Subcutaneous abdominal adipose tissue (tissue), 5 donors: ENCODE data around the gene KLK8.

Experiments used
- H3K27ac ChIP-seq: one replicate; pipeline ENCODE4 v1.7.0; 2013; ENCODE audit warnings: low read depth, mild to moderate bottlenecking, inconsistent platforms, low read length, moderate library complexity
- H3K27me3 ChIP-seq, 5 donors: one replicate each; pipeline ENCODE4 v1.7.0; 2013; ENCODE audit warnings: low read length in 5 of 5, inconsistent platforms in 1 of 5; ENCODE audit not compliant: control insufficient read depth in 5 of 5, insufficient read depth in 4 of 5
- H3K36me3 ChIP-seq, 5 donors: one replicate each; pipeline ENCODE4 v1.7.0; 2013; ENCODE audit warnings: low read length in 5 of 5; ENCODE audit not compliant: control insufficient read depth in 5 of 5, insufficient read depth in 5 of 5
- H3K4me1 ChIP-seq, 5 donors: one replicate each; pipeline ENCODE4 v1.7.0; 2013; ENCODE audit warnings: low read length in 5 of 5, mild to moderate bottlenecking in 3 of 5, moderate library complexity in 1 of 5; ENCODE audit not compliant: control insufficient read depth in 5 of 5, insufficient read depth in 5 of 5
- H3K4me3 ChIP-seq, 5 donors: one replicate each; pipeline ENCODE4 v1.7.0; 2013; ENCODE audit warnings: low read length in 5 of 5, low read depth in 1 of 5
- H3K9ac ChIP-seq, 5 donors: one replicate each; pipeline ENCODE4 v1.7.0; 2013; ENCODE audit warnings: low read length in 5 of 5, mild to moderate bottlenecking in 4 of 5, moderate library complexity in 3 of 5
- H3K9me3 ChIP-seq, 5 donors: one replicate each; pipeline ENCODE4 v1.7.0; 2013; ENCODE audit warnings: low read length in 5 of 5; ENCODE audit not compliant: control insufficient read depth in 5 of 5
- donor health status: healthy.
- donor health status: healthy.
- donor health status: healthy.
- donor health status: healthy.
- donor health status: healthy.

The KLK8 gene

GRCh38 chr19:50962245-50962644, 39.2 kb downstream of the KLK8 start:
- Histone ChIP-seq H3K9me3 (peaks cover 0 to 10% (median 6%) of the 10 kb centered on the region in 5 donors), H3K27me3 (peaks cover 6 to 28% (median 22%) of the 10 kb centered on the region in 5 donors), H3K4me3 (no peak overlapping the region), H3K9ac (no peak overlapping the region), H3K36me3 (no peaks in the 10 kb centered on the region), H3K4me1 (no peaks in the 10 kb centered on the region), H3K27ac (no peak overlapping the region)

GRCh38 chr19:50959731-50960500, 41.5 kb downstream of the KLK8 start:
- H3K4me1 ChIP-seq: no peaks in the 10 kb centered on the region
- peaks cover 0 to 10% (median 6%) of the 10 kb centered on the region in 5 donors for H3K9me3 ChIP-seq
- no peak overlapping the region for H3K9ac ChIP-seq
- peaks cover 7 to 20% (median 12%) of the 10 kb centered on the region in 5 donors for H3K27me3 ChIP-seq
- H3K27ac ChIP-seq: no peak overlapping the region
- H3K4me3 ChIP-seq: no peak overlapping the region
- no peaks in the 10 kb centered on the region for H3K36me3 ChIP-seq

- Histone ChIP-seq H3K4me3 (no peak overlapping the region), H3K9ac (no peak overlapping the region), H3K27ac (no peak overlapping the region), H3K36me3 (no peaks in the 10 kb centered on the region), H3K27me3 (peaks cover 13 to 25% (median 17%) of the 10 kb centered on the region in 5 donors), H3K4me1 (no peaks in the 10 kb centered on the region), H3K9me3 (peaks cover 0 to 9% (median 6%) of the 10 kb centered on the region in 5 donors)
These were observed 43.8 kb downstream of the KLK8 start for GRCh38 chr19:50957587-50957986.

- Histone ChIP-seq H3K4me1 (no peaks in the 10 kb centered on the region), H3K27me3 (peaks cover 15 to 30% (median 28%) of the 10 kb centered on the region in 5 donors), H3K27ac (no peak within 1 kb of the TSS), H3K9me3 (peaks cover 0 to 2% (median 0%) of the 10 kb centered on the region in 5 donors), H3K9ac (no peak within 1 kb of the TSS), H3K36me3 (no peaks in the 10 kb centered on the region), H3K4me3 (no peak within 1 kb of the TSS)
These were observed 48.5 kb downstream of the KLK8 start, which contains the start of gene KLK5 for GRCh38 chr19:50952910-50953309. TSS of gene KLK5 (minus strand) at chr19:50953038. CDS start at chr19:50952657, 381 bp downstream.

- H3K27me3 ChIP-seq: peaks cover 10 to 23% (median 19%) of the 10 kb centered on the region in 5 donors
- no peaks in the 10 kb centered on the region for H3K36me3 ChIP-seq
These were observed 51.5 kb downstream of the KLK8 start for GRCh38 chr19:50949861-50950260.

GRCh38 chr19:50947123-50947522, 54.3 kb downstream of the KLK8 start:
- Histone ChIP-seq H3K36me3 (no peaks in the 10 kb centered on the region), H3K27ac (no peak overlapping the region), H3K4me3 (no peak overlapping the region), H3K9me3 (no peaks in the 10 kb centered on the region), H3K27me3 (peaks cover 3 to 18% (median 7%) of the 10 kb centered on the region in 5 donors), H3K4me1 (no peaks in the 10 kb centered on the region), H3K9ac (no peak overlapping the region)

More at GRCh38 chr19:50949861-50950260, 51.5 kb downstream of the KLK8 start:
- Histone ChIP-seq H3K4me3 (no peak overlapping the region), H3K9me3 (no peaks in the 10 kb centered on the region), H3K4me1 (no peaks in the 10 kb centered on the region), H3K9ac (no peak overlapping the region), H3K27ac (no peak overlapping the region)
